ENCODE data around the gene LY9. TPM values are rescaled to one million over a fixed set of nuclear protein-coding genes. Genes with fewer than 3 reads are reported as not detected.

LY9 gene
- polyA plus RNA-seq, 2 of the 4 experiments (the other 2 are of a cell fraction), result 0.05 to 0.19 TPM

- TF ChIP-seq POLR2AphosphoS2 (conservative IDR thresholded peaks at IDR 0.05; ENCODE audit: low read length) (no peak), HES2 (IDR thresholded peaks at IDR 0.05) (no peak)
Observed at GRCh38 chr1:160835751-160836150, 39.8 kb downstream of the LY9 start (continued).

- ChIA-PET CTCF (interaction anchor here (1.0 to 10.1 kb wide), 7 partner anchors 10 to 261 kb away, joined by 3 to 149 read pairs (median 4); partner anchors contain the start of gene ITLN2), POLR2A (no interaction called here)
- Histone ChIP-seq H3K4me3 (no peak overlapping the region), H3K4me1 (no peaks in the 10 kb centered on the region), H3K4me2 (no peak overlapping the region), H3K9me3 (no peaks in the 10 kb centered on the region), H3K27ac (no peak overlapping the region; a peak in 1 of 6 replicates)
- FAIRE-seq (no peak), ATAC-seq (no peak), DNase-seq (ENCODE audit: low read depth in 1 of 2, low spot score in 1 of 2) (no peak)
- 74% methylated on average over 3 of the region's 3 CpGs for WGBS (ENCODE audit: missing lambda C conversion rate)
- TF ChIP-seq HDAC2 (IDR thresholded peaks at IDR 0.05) (no peak), MAZ (IDR thresholded peaks at IDR 0.05; ENCODE audit: borderline replicate concordance, low read depth, low read length) (no peak), RNF2 (IDR thresholded peaks at IDR 0.05; ENCODE audit: borderline replicate concordance, low read depth) (no peak), CBX2 (IDR thresholded peaks at IDR 0.05; ENCODE audit: borderline replicate concordance, low read depth) (no peak), FOXS1 (CRISPR knock-in tag; IDR thresholded peaks at IDR 0.05) (no peak), TFCP2L1 (CRISPR knock-in tag; IDR thresholded peaks at IDR 0.05) (no peak), E2F6 (IDR thresholded peaks at IDR 0.05; ENCODE audit: borderline replicate concordance, low read depth) (no peak)
Observed at GRCh38 chr1:160836561-160836960, 40.6 kb downstream of the LY9 start.

- H3K4me1 ChIP-seq, result no peaks in the 10 kb centered on the region
- TF ChIP-seq MAFK (IDR thresholded peaks at IDR 0.05; ENCODE audit: partially characterized antibody) (no peak), CEBPB (IDR thresholded peaks at IDR 0.05) (no peak), ATOH8 (CRISPR knock-in tag; IDR thresholded peaks at IDR 0.05; ENCODE audit: low read depth) (no peak), ZC3H11A (IDR thresholded peaks at IDR 0.05) (no peak), TP53 (CRISPR knock-in tag; IDR thresholded peaks at IDR 0.05) (no peak), MAZ (IDR thresholded peaks at IDR 0.05; ENCODE audit: borderline replicate concordance, low read depth, low read length) (no peak), MAX (IDR thresholded peaks at IDR 0.05) (no peak), EP300 (IDR thresholded peaks at IDR 0.05) (no peak), SMC3 (IDR thresholded peaks at IDR 0.05) (no peak), ESRRA (IDR thresholded peaks at IDR 0.05; ENCODE audit: borderline replicate concordance, low read length) (no peak), GATA3 (IDR thresholded peaks at IDR 0.05; ENCODE audit: borderline replicate concordance) (no peak), NFE2L2 (conservative IDR thresholded peaks at IDR 0.05; ENCODE audit: low read length) (no peak), POLR2AphosphoS2 (conservative IDR thresholded peaks at IDR 0.05; ENCODE audit: low read length) (no peak)
- no peak for FAIRE-seq
- no peak overlapping the region; a peak in 1 of 6 replicates for H3K27ac ChIP-seq
- H3K4me3 ChIP-seq, result no peak overlapping the region
- CTCF ChIA-PET, result interaction anchor here (1.0 to 10.1 kb wide), 6 partner anchors 9 to 260 kb away, joined by 3 to 149 read pairs (median 6); partner anchors contain the start of gene ITLN2
- POLR2A ChIA-PET, result no interaction called here
- DNase-seq (ENCODE audit: low read depth in 1 of 2, low spot score in 1 of 2), result no peak
- ATAC-seq, result no peak
- WGBS (ENCODE audit: missing lambda C conversion rate), result 66% methylated on average over 4 of the region's 4 CpGs
- H3K9me3 ChIP-seq, result no peaks in the 10 kb centered on the region
- no peak overlapping the region for H3K4me2 ChIP-seq
Observed at GRCh38 chr1:160836981-160837557, 41.1 kb downstream of the LY9 start.
